ENCODE measurements around the gene GDPD4.

GDPD4 gene

GRCh38 chr11:77176996-77177395 lies 124.5 kb downstream of the GDPD4 start:
- no peak for DNase-seq (ENCODE audit: low read depth in 3 of 3, low spot score in 1 of 3)

GRCh38 chr11:77175869-77176539 lies 125.5 kb downstream of the GDPD4 start:
- DNase-seq (ENCODE audit: low read depth in 3 of 3, low spot score in 1 of 3): no peak

GRCh38 chr11:77175021-77175842 lies 126.3 kb downstream of the GDPD4 start:
- no peak for DNase-seq (ENCODE audit: low read depth in 3 of 3, low spot score in 1 of 3)

- DNase-seq (ENCODE audit: low read depth in 3 of 3, low spot score in 1 of 3): no peak
Measured at GRCh38 chr11:77174559-77174958, 126.9 kb downstream of the GDPD4 start.

GRCh38 chr11:77173494-77173893 lies 128.0 kb downstream of the GDPD4 start:
- no peak for DNase-seq (ENCODE audit: low read depth in 3 of 3, low spot score in 1 of 3)

GRCh38 chr11:77172666-77172982 lies 128.9 kb downstream of the GDPD4 start:
- DNase-seq (ENCODE audit: low read depth in 3 of 3, low spot score in 1 of 3): no peak

- DNase-seq (ENCODE audit: low read depth in 3 of 3, low spot score in 1 of 3): no peak
Measured at GRCh38 chr11:77171885-77172665, 129.4 kb downstream of the GDPD4 start.

GRCh38 chr11:77171254-77171653 lies 130.2 kb downstream of the GDPD4 start:
- no peak for DNase-seq (ENCODE audit: low read depth in 3 of 3, low spot score in 1 of 3)

GRCh38 chr11:77170107-77170506 lies 131.4 kb downstream of the GDPD4 start:
- no peak for DNase-seq (ENCODE audit: low read depth in 3 of 3, low spot score in 1 of 3)

- no peak for DNase-seq (ENCODE audit: low read depth in 3 of 3, low spot score in 1 of 3)
Measured at GRCh38 chr11:77167791-77168190, 133.7 kb downstream of the GDPD4 start.

GRCh38 chr11:77167111-77167626 lies 134.3 kb downstream of the GDPD4 start:
- no peak for DNase-seq (ENCODE audit: low read depth in 3 of 3, low spot score in 1 of 3)

All from stimulated activated CD4-positive, alpha-beta T cell treated with anti-CD3 and anti-CD28 coated beads, TNF-alpha, amount 100 ng/mL, for 1 hour (primary cell).